D341Med (cell line): ENCODE data around the gene TPPP.
A peak's percentile ranks its signal among the peaks of the same experiment; 100 is the strongest.

Experiments used
- DNase-seq: peaks from one replicate; pipeline ENCODE4 v3.0.0; 2012; ENCODE audit warnings: low spot score

The TPPP gene

DNA sequence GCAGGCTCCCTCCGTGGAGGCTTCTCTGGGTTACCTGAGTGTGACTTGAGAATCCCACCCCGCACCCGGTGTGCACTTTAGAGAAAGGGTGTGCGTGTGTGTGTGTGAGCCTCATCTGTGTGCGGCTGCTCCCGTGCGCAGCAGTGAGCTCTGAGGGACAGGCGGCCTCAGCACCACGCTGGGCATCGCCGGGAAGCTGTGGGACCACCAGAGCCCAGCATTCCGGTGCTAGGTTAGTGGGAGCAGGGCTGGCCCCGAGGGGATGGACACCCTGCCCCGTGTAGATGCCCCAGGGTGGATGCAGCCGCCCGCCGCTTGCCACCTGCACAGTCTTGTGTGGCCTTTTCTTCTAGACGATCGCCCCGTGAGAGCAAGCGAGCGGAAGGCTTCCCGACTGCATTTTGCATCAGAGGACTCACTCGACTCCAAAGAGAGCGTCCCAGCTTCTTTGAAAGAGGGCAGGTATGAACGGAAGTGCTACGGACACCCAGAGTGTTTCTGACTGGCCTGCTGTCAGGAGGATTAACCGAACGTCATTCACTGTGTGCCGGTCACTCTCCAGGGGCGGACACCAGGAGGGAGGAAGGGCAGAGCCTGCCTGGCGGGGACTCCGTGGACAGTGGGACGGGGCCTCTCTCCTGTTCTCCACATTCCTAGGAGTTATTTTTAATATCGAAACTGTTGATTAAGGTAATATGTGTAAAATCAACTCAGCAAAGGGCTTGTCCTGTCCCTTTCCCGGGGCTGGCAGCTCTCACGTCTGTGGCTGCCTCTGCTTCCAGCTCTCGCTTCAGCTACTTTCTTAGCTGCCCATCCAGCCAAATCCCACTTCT is 68.8 kb downstream of the TPPP start:
- DNase-seq = no peak

- DNase-seq = no peak
Observed at GRCh38 chr5:623531-623930, 69.6 kb downstream of the TPPP start.

GRCh38 chr5:622946-623522 is 70.1 kb downstream of the TPPP start:
- DNase-seq = no peak

GRCh38 chr5:622359-622758 is 70.8 kb downstream of the TPPP start:
- DNase-seq = no peak

DNA sequence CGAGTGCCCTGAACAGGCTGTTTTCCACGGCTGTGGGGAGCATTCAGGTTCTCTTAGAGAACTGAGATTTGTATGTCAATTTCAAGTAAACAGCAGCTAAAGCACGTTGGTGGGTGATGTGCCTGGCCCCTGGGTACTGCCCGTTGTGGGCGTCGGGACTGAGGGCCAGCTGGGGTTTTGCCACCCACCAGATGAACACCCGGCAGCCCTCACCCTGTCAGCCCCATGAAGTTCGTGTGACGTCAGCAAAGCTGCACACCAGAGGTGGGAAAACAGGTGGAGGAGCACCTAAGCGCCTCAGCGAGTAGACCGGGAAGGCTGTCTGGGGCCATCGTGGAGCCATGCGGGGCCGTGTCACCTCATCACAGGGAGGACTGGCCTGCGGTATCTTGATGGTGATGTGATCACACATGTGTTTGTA is 71.8 kb downstream of the TPPP start:
- no peak for DNase-seq

DNA sequence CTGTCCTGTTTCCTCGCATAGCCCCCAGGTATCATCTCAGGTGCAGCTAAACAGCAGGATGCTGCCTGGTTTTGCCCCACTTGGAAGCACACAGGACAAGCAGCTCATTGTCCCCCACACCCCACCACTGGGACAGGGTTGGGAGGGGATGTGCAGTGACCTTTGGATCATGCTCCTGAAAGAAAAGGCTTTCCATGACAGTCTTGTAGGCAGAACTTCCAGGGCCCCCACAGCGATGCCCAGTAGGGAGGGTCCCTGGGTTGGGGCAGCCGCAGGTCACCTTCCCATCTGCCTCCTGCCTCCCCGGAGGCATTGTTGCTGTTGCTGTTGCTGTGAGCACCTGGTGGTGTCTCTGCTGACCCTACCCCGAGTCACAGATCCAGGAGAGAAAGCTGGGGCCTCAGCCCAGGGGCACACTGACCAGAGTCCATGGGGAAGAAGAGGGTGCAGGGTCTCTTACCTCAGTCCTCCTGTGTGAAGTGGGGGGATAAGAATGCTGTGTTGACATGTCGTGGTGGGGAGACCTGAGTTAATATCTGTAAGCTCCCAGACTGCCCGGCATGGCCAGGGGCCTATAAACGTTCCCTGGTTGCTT is 72.5 kb downstream of the TPPP start:
- DNase-seq = no peak

DNA sequence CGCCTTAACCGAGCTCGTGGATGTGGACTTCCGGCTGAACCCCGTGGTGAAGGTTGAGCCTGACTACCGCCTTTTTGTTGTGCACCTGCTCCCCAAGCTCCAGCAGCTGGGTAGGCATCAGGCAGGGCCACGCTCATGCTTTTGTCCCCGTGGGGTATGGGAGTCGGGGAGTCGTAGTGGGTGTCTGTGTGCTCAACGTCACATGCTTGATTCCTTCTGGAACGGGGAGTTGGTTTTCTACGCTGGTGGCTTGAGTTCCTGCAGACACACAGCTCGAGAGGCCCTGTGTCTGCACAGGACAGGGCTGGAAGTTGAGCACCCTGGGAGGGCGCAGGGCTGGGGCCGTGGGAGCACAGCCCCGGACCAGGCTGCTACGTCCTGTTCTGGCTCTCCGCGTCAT is 73.0 kb downstream of the TPPP start:
- no peak for DNase-seq

DNA sequence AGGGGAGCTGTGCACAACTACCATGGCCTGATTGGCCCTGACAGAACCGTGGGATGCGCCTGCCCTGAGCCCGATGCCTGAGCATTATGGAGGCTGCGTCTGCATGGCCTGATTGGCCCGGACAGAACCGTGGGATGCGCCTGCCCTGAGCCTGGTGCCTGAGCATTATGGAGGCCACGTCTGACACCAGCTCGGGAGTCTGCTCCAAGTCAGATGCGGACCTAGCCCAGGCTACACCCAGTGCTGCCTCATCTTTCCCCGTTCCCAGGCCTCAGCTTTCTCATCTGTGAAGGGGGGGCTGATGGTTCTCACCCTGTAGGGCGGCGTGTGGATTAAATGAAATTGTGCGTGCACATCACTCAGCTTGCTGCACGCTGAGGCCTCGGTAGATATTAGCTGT is 73.7 kb downstream of the TPPP start:
- DNase-seq = no peak

- DNase-seq = no peak
Observed at GRCh38 chr5:618450-618849, 74.7 kb downstream of the TPPP start.

GRCh38 chr5:617896-618295 is 75.3 kb downstream of the TPPP start:
- no peak for DNase-seq

GRCh38 chr5:616484-617039 is 76.6 kb downstream of the TPPP start:
- DNase-seq = no peak

DNA sequence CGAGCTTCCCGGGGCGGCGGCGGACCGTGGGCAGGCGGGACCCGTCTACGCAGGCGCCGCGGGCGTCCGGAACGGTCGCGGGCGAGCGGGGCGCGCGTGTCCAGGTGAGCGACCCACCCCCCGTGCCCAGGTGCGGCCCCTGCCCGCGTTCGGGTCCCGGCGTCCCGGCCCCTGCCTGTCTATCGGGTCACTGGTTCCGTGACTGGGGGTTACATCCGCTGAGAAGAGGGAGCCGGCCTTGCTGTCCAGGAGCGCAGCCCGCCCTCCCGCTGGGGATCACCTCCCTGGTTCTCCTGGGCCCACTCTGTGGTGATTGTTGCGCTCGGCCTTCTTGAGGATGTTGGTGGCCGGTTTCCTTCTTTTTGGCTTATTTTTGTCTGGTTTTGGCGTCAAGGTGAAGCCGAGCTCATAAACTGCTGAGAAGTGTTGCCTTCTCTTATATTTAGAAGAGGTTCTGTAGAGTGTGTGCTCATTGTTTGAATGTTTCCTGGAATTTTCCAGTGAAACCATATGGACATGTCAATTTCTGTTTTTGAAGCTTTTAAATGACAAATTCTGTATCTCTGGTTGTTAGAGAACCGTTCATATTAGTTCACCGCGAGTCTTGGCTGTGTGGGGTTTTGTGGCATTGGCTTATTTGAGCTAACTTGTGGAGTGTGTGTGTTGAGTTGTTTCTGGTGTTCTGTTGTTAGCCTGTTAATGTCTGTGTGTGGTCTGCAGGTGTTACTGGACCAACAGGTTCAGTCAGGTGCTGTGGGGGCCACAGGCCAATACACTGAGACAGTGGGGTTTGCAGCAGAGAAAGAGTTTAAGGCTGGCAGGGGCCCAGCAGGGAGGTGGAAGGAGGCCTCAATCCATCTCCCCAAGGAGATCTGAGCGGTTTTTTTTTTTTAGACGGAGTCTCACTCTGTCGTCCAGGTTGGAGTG is 80.4 kb downstream of the TPPP start:
- DNase-seq = no peak

- peak; percentile 98 for DNase-seq
Observed at GRCh38 chr5:611731-612486, 81.2 kb downstream of the TPPP start, which contains the start of gene CEP72. Gene CEP72 (plus strand): TSS chr5:612340. CDS start chr5:612362, 22 bp downstream.

- DNase-seq = no peak
Observed at GRCh38 chr5:610744-611730, 82.1 kb downstream of the TPPP start.

GRCh38 chr5:610011-610743 is 83.0 kb downstream of the TPPP start:
- no peak for DNase-seq
